ENCODE results near the gene SERINC5.
"Not testable (repeated sequence)": the region's sequence is repeated elsewhere in the genome, so short reads cannot be mapped to it uniquely, and the experiment has no call there.

Gene SERINC5

GRCh38 chr5:80183728-80184234 is 72.1 kb downstream of the SERINC5 start:
- H3K27me3 ChIP-seq (ENCODE audit: low read depth, low read length); H3K9me3 ChIP-seq (ENCODE audit: control insufficient read depth in 1 of 2, low read length in 2 of 2); H3K27ac ChIP-seq (ENCODE audit: low read length); H3K36me3 ChIP-seq (ENCODE audit: control insufficient read depth in 1 of 2, insufficient read depth in 2 of 2, low read length in 2 of 2); H3K4me1 ChIP-seq (ENCODE audit: control insufficient read depth in 1 of 2, insufficient read depth in 2 of 2, low read length in 2 of 2); H3K4me3 ChIP-seq (ENCODE audit: low read depth in 1 of 2, low read length in 2 of 2): not testable (repeated sequence)

- no peaks in the 10 kb centered on the region for H3K27me3 ChIP-seq (ENCODE audit: low read depth, low read length)
- H3K4me3 ChIP-seq (ENCODE audit: low read depth in 1 of 2, low read length in 2 of 2), result no peak overlapping the region
- no peaks in the 10 kb centered on the region for H3K36me3 ChIP-seq (ENCODE audit: control insufficient read depth in 1 of 2, insufficient read depth in 2 of 2, low read length in 2 of 2)
- peaks cover 4 to 6% of the 10 kb centered on the region in 2 donors for H3K4me1 ChIP-seq (ENCODE audit: control insufficient read depth in 1 of 2, insufficient read depth in 2 of 2, low read length in 2 of 2)
- H3K27ac ChIP-seq (ENCODE audit: low read length), result peak overlapping the region; percentile 49
- no peaks in the 10 kb centered on the region for H3K9me3 ChIP-seq (ENCODE audit: control insufficient read depth in 1 of 2, low read length in 2 of 2)
These were observed 72.9 kb downstream of the SERINC5 start for GRCh38 chr5:80182809-80183580.

- no peak overlapping the region for H3K27ac ChIP-seq (ENCODE audit: low read length)
- H3K9me3 ChIP-seq (ENCODE audit: control insufficient read depth in 1 of 2, low read length in 2 of 2), result no peaks in the 10 kb centered on the region
- no peak overlapping the region for H3K4me3 ChIP-seq (ENCODE audit: low read depth in 1 of 2, low read length in 2 of 2)
- peaks cover 0 to 4% of the 10 kb centered on the region in 2 donors for H3K4me1 ChIP-seq (ENCODE audit: control insufficient read depth in 1 of 2, insufficient read depth in 2 of 2, low read length in 2 of 2)
- no peaks in the 10 kb centered on the region for H3K27me3 ChIP-seq (ENCODE audit: low read depth, low read length)
- H3K36me3 ChIP-seq (ENCODE audit: control insufficient read depth in 1 of 2, insufficient read depth in 2 of 2, low read length in 2 of 2), result peaks cover 5 to 7% of the 10 kb centered on the region in 2 donors
These were observed 74.1 kb downstream of the SERINC5 start for GRCh38 chr5:80181618-80182211.

GRCh38 chr5:80177236-80177635 is 78.6 kb downstream of the SERINC5 start:
- H3K27ac ChIP-seq (ENCODE audit: low read length), result no peak overlapping the region

GRCh38 chr5:80175337-80175736 is 80.5 kb downstream of the SERINC5 start:
- Histone ChIP-seq H3K36me3 (ENCODE audit: control insufficient read depth in 1 of 2, insufficient read depth in 2 of 2, low read length in 2 of 2) (peaks cover 15% of the 10 kb centered on the region in 2 donors), H3K27me3 (ENCODE audit: low read depth, low read length) (no peaks in the 10 kb centered on the region), H3K27ac (ENCODE audit: low read length) (no peak overlapping the region), H3K9me3 (ENCODE audit: control insufficient read depth in 1 of 2, low read length in 2 of 2) (no peaks in the 10 kb centered on the region), H3K4me1 (ENCODE audit: control insufficient read depth in 1 of 2, insufficient read depth in 2 of 2, low read length in 2 of 2) (no peaks in the 10 kb centered on the region), H3K4me3 (ENCODE audit: low read depth in 1 of 2, low read length in 2 of 2) (no peak overlapping the region)

More at GRCh38 chr5:80177236-80177635, 78.6 kb downstream of the SERINC5 start:
- Histone ChIP-seq H3K36me3 (ENCODE audit: control insufficient read depth in 1 of 2, insufficient read depth in 2 of 2, low read length in 2 of 2) (peaks cover 12 to 15% of the 10 kb centered on the region in 2 donors), H3K4me1 (ENCODE audit: control insufficient read depth in 1 of 2, insufficient read depth in 2 of 2, low read length in 2 of 2) (no peaks in the 10 kb centered on the region), H3K27me3 (ENCODE audit: low read depth, low read length) (no peaks in the 10 kb centered on the region), H3K4me3 (ENCODE audit: low read depth in 1 of 2, low read length in 2 of 2) (no peak overlapping the region), H3K9me3 (ENCODE audit: control insufficient read depth in 1 of 2, low read length in 2 of 2) (no peaks in the 10 kb centered on the region)

- no peak overlapping the region for H3K27ac ChIP-seq (ENCODE audit: low read length)
These were observed 81.1 kb downstream of the SERINC5 start for GRCh38 chr5:80174790-80175189.

GRCh38 chr5:80172067-80172695 is 83.7 kb downstream of the SERINC5 start:
- Histone ChIP-seq H3K4me1 (ENCODE audit: control insufficient read depth in 1 of 2, insufficient read depth in 2 of 2, low read length in 2 of 2) (no peaks in the 10 kb centered on the region), H3K27ac (ENCODE audit: low read length) (no peak overlapping the region), H3K36me3 (ENCODE audit: control insufficient read depth in 1 of 2, insufficient read depth in 2 of 2, low read length in 2 of 2) (peaks cover 11 to 26% of the 10 kb centered on the region in 2 donors)

More at GRCh38 chr5:80174790-80175189, 81.1 kb downstream of the SERINC5 start:
- no peak overlapping the region for H3K4me3 ChIP-seq (ENCODE audit: low read depth in 1 of 2, low read length in 2 of 2)
- H3K4me1 ChIP-seq (ENCODE audit: control insufficient read depth in 1 of 2, insufficient read depth in 2 of 2, low read length in 2 of 2), result no peaks in the 10 kb centered on the region
- peaks cover 15 to 20% of the 10 kb centered on the region in 2 donors for H3K36me3 ChIP-seq (ENCODE audit: control insufficient read depth in 1 of 2, insufficient read depth in 2 of 2, low read length in 2 of 2)
- no peaks in the 10 kb centered on the region for H3K9me3 ChIP-seq (ENCODE audit: control insufficient read depth in 1 of 2, low read length in 2 of 2)
- no peaks in the 10 kb centered on the region for H3K27me3 ChIP-seq (ENCODE audit: low read depth, low read length)

GRCh38 chr5:80170117-80170535 is 85.7 kb downstream of the SERINC5 start:
- no peak overlapping the region for H3K27ac ChIP-seq (ENCODE audit: low read length)
- peaks cover 18 to 28% of the 10 kb centered on the region in 2 donors for H3K36me3 ChIP-seq (ENCODE audit: control insufficient read depth in 1 of 2, insufficient read depth in 2 of 2, low read length in 2 of 2)

More at GRCh38 chr5:80172067-80172695, 83.7 kb downstream of the SERINC5 start:
- no peaks in the 10 kb centered on the region for H3K9me3 ChIP-seq (ENCODE audit: control insufficient read depth in 1 of 2, low read length in 2 of 2)
- no peaks in the 10 kb centered on the region for H3K27me3 ChIP-seq (ENCODE audit: low read depth, low read length)
- H3K4me3 ChIP-seq (ENCODE audit: low read depth in 1 of 2, low read length in 2 of 2), result no peak overlapping the region

GRCh38 chr5:80168388-80169028 is 87.3 kb downstream of the SERINC5 start:
- H3K27ac ChIP-seq (ENCODE audit: low read length), result no peak overlapping the region
- H3K9me3 ChIP-seq (ENCODE audit: control insufficient read depth in 1 of 2, low read length in 2 of 2), result no peaks in the 10 kb centered on the region
- H3K27me3 ChIP-seq (ENCODE audit: low read depth, low read length), result no peaks in the 10 kb centered on the region
- H3K36me3 ChIP-seq (ENCODE audit: control insufficient read depth in 1 of 2, insufficient read depth in 2 of 2, low read length in 2 of 2), result peaks cover 7 to 23% of the 10 kb centered on the region in 2 donors
- peaks cover 0 to 10% of the 10 kb centered on the region in 2 donors for H3K4me1 ChIP-seq (ENCODE audit: control insufficient read depth in 1 of 2, insufficient read depth in 2 of 2, low read length in 2 of 2)
- H3K4me3 ChIP-seq (ENCODE audit: low read depth in 1 of 2, low read length in 2 of 2), result no peak overlapping the region

More at GRCh38 chr5:80170117-80170535, 85.7 kb downstream of the SERINC5 start:
- Histone ChIP-seq H3K9me3 (ENCODE audit: control insufficient read depth in 1 of 2, low read length in 2 of 2) (no peaks in the 10 kb centered on the region), H3K27me3 (ENCODE audit: low read depth, low read length) (no peaks in the 10 kb centered on the region), H3K4me3 (ENCODE audit: low read depth in 1 of 2, low read length in 2 of 2) (no peak overlapping the region), H3K4me1 (ENCODE audit: control insufficient read depth in 1 of 2, insufficient read depth in 2 of 2, low read length in 2 of 2) (peaks cover 0 to 7% of the 10 kb centered on the region in 2 donors)

GRCh38 chr5:80165452-80165851 is 90.4 kb downstream of the SERINC5 start:
- peaks cover 7 to 31% of the 10 kb centered on the region in 2 donors for H3K36me3 ChIP-seq (ENCODE audit: control insufficient read depth in 1 of 2, insufficient read depth in 2 of 2, low read length in 2 of 2)
- H3K27me3 ChIP-seq (ENCODE audit: low read depth, low read length), result no peaks in the 10 kb centered on the region
- H3K4me3 ChIP-seq (ENCODE audit: low read depth in 1 of 2, low read length in 2 of 2), result no peak overlapping the region
- peaks cover 0 to 10% of the 10 kb centered on the region in 2 donors for H3K4me1 ChIP-seq (ENCODE audit: control insufficient read depth in 1 of 2, insufficient read depth in 2 of 2, low read length in 2 of 2)
- H3K9me3 ChIP-seq (ENCODE audit: control insufficient read depth in 1 of 2, low read length in 2 of 2), result no peaks in the 10 kb centered on the region
- H3K27ac ChIP-seq (ENCODE audit: low read length), result no peak overlapping the region

GRCh38 chr5:80161165-80161564 is 94.7 kb downstream of the SERINC5 start:
- H3K27ac ChIP-seq (ENCODE audit: low read length), result no peak overlapping the region
- H3K36me3 ChIP-seq (ENCODE audit: control insufficient read depth in 1 of 2, insufficient read depth in 2 of 2, low read length in 2 of 2), result peaks cover 1 to 27% of the 10 kb centered on the region in 2 donors
- H3K4me1 ChIP-seq (ENCODE audit: control insufficient read depth in 1 of 2, insufficient read depth in 2 of 2, low read length in 2 of 2), result peaks cover 0 to 10% of the 10 kb centered on the region in 2 donors
- no peaks in the 10 kb centered on the region for H3K27me3 ChIP-seq (ENCODE audit: low read depth, low read length)
- H3K9me3 ChIP-seq (ENCODE audit: control insufficient read depth in 1 of 2, low read length in 2 of 2), result no peaks in the 10 kb centered on the region
- no peak overlapping the region for H3K4me3 ChIP-seq (ENCODE audit: low read depth in 1 of 2, low read length in 2 of 2)
